ENCODE data around the gene SND1. TPM values are rescaled to one million over a fixed set of nuclear protein-coding genes. Genes with fewer than 3 reads are reported as not detected.
"Not testable (repeated sequence)": the region's sequence is repeated elsewhere in the genome, so short reads cannot be mapped to it uniquely, and the experiment has no call there.

SND1 gene
- polyA plus RNA-seq, 3 donors: 46.5 to 97.3 (median 79.8) TPM

DNA sequence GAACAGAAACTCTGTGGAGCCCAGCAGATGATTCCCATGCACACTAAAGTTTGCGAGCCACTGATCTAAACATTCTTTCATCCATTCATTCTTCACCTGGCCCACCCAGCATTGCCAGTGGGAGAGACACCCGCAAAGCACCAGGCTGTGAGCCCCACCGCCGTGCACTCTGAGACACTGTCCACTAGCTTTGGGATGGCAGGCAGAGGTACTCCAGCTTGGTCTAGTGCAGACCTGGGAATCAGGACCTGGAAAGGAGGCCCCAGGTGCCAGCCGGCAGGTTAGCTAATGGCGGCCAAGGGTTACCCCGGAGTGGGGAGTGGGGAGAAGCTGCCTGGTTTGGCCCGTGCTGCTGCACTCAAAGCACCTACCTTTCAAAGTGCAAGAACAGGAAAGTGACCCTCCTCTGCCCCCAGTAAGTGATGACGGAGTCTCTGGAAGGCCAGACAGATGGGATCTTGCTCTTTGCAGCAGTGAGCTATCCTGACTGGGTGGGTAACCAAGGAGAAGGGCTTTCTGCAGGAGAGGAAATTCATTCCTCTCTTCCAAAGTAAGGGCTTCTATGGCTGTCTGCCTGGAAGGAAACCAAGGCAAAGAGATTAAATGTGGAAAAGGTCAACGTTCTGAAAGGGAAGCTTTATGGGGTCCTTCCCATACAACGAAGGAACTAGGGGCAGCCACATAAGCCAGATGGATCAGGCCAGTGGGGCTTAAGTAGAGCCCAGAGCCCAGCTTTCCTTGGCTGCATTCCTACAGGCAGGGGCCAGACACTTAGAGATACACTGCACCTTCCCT, 453.4 kb downstream of the SND1 start:
- H2AFZ ChIP-seq (ENCODE audit: insufficient read depth, low read depth, low read length, poor library complexity, severe bottlenecking): no peak overlapping the region
- H3K4me2 ChIP-seq (replicated peaks; ENCODE audit: extremely low read depth, low read length, poor library complexity, severe bottlenecking): no peak overlapping the region
- H3K79me2 ChIP-seq (ENCODE audit: insufficient read depth, low read length): no peaks in the 10 kb centered on the region
- Mint-ChIP-seq H3K4me1 (peaks cover 85% of the 10 kb centered on the region), H3K27me3 (ENCODE audit: low read depth in 3 of 3) (peaks cover 2 to 18% (median 12%) of the 10 kb centered on the region in 3 donors), H3K4me3 (peak overlapping the region in 1 of 2 donors; percentile 7), H3K9me3 (peaks cover 0 to 9% (median 1%) of the 10 kb centered on the region in 7 donors), H3K36me3 (peaks cover 0 to 2% of the 10 kb centered on the region in 2 donors), H3K27ac (no peak overlapping the region)
- H3K27me3 ChIP-seq (ENCODE audit: control insufficient read depth in 2 of 2, insufficient read depth in 2 of 2, low read length in 2 of 2): no peaks in the 10 kb centered on the region
- no peaks in the 10 kb centered on the region for H4K20me1 ChIP-seq (ENCODE audit: insufficient read depth, low read length)
- 83% methylated on average over 7 of the region's 11 CpGs for WGBS (ENCODE audit: insufficient coverage)
- no peak overlapping the region for H3K4me3 ChIP-seq (replicated peaks in 1 of 3; ENCODE audit: low read depth in 2 of 3, low read length in 3 of 3)
- H3K36me3 ChIP-seq (replicated peaks in 1 of 2; ENCODE audit: control insufficient read depth in 1 of 2, insufficient read depth in 2 of 2, low read length in 2 of 2): no peaks in the 10 kb centered on the region
- intact Hi-C loops (cut with micrococcal nuclease): no loop called here
- no peak overlapping the region for H3K9ac ChIP-seq (ENCODE audit: insufficient read depth, low read length, poor library complexity, severe bottlenecking)
- peaks cover 58 to 68% of the 10 kb centered on the region in 2 donors for H3K4me1 ChIP-seq (ENCODE audit: control insufficient read depth in 1 of 2, insufficient read depth in 2 of 2, low read length in 2 of 2)
- H3K27ac ChIP-seq (ENCODE audit: low read depth in 1 of 2, low read length in 2 of 2): no peak overlapping the region
- DNase-seq: no peak
- H3K9me3 ChIP-seq (replicated peaks in 1 of 2; ENCODE audit: control insufficient read depth in 1 of 2, insufficient read depth in 1 of 2, low read length in 2 of 2): no peaks in the 10 kb centered on the region
- TF ChIP-seq, protein P1, sequence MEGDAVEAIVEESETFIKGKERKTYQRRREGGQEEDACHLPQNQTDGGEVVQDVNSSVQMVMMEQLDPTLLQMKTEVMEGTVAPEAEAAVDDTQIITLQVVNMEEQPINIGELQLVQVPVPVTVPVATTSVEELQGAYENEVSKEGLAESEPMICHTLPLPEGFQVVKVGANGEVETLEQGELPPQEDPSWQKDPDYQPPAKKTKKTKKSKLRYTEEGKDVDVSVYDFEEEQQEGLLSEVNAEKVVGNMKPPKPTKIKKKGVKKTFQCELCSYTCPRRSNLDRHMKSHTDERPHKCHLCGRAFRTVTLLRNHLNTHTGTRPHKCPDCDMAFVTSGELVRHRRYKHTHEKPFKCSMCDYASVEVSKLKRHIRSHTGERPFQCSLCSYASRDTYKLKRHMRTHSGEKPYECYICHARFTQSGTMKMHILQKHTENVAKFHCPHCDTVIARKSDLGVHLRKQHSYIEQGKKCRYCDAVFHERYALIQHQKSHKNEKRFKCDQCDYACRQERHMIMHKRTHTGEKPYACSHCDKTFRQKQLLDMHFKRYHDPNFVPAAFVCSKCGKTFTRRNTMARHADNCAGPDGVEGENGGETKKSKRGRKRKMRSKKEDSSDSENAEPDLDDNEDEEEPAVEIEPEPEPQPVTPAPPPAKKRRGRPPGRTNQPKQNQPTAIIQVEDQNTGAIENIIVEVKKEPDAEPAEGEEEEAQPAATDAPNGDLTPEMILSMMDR (IDR thresholded peaks at IDR 0.05): no peak

DNA sequence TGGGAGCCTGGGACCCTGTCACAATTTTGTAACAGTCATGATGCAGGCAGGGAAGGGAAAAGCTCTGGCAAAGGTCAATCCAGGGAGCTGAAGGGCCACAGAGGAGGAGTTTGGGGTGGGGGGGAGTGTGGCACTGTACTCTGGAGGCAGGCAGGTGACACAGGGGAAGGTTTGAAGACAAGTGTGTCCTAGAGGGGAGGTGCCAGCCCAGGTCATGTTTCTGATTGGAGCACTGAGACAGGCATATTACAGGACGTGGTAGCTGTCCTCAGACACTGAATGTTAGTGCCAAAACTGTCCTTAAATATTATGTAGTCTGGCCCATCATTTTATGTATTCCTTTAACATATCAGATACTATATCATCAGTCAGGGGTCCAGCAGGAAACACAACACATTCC, 454.8 kb downstream of the SND1 start:
- Histone ChIP-seq H3K4me1 (ENCODE audit: control insufficient read depth in 1 of 2, insufficient read depth in 2 of 2, low read length in 2 of 2) (peaks cover 72 to 79% of the 10 kb centered on the region in 2 donors), H3K4me3 (replicated peaks in 1 of 3; ENCODE audit: low read depth in 2 of 3, low read length in 3 of 3) (no peak overlapping the region), H3K27me3 (ENCODE audit: control insufficient read depth in 2 of 2, insufficient read depth in 2 of 2, low read length in 2 of 2) (no peaks in the 10 kb centered on the region), H3K27ac (ENCODE audit: low read depth in 1 of 2, low read length in 2 of 2) (no peak overlapping the region), H3K9me3 (replicated peaks in 1 of 2; ENCODE audit: control insufficient read depth in 1 of 2, insufficient read depth in 1 of 2, low read length in 2 of 2) (no peaks in the 10 kb centered on the region), H3K36me3 (replicated peaks in 1 of 2; ENCODE audit: control insufficient read depth in 1 of 2, insufficient read depth in 2 of 2, low read length in 2 of 2) (no peaks in the 10 kb centered on the region), H3K4me2 (replicated peaks; ENCODE audit: extremely low read depth, low read length, poor library complexity, severe bottlenecking) (no peak overlapping the region), H3K79me2 (ENCODE audit: insufficient read depth, low read length) (no peaks in the 10 kb centered on the region), H3K9ac (ENCODE audit: insufficient read depth, low read length, poor library complexity, severe bottlenecking) (no peak overlapping the region), H4K20me1 (ENCODE audit: insufficient read depth, low read length) (no peaks in the 10 kb centered on the region), H2AFZ (ENCODE audit: insufficient read depth, low read depth, low read length, poor library complexity, severe bottlenecking) (no peak overlapping the region)
- Mint-ChIP-seq H3K27me3 (ENCODE audit: low read depth in 3 of 3) (peaks cover 2 to 18% (median 12%) of the 10 kb centered on the region in 3 donors), H3K4me1 (peaks cover 85% of the 10 kb centered on the region), H3K36me3 (peaks cover 0 to 2% of the 10 kb centered on the region in 2 donors), H3K4me3 (no peak overlapping the region), H3K9me3 (peaks cover 0 to 1% (median 0%) of the 10 kb centered on the region in 7 donors), H3K27ac (peak overlapping the region in 3 of 7 donors; percentile 6 to 32 (median 18))
- intact Hi-C loops (cut with micrococcal nuclease): no loop called here
- TF ChIP-seq, protein P1 (IDR thresholded peaks at IDR 0.05): no peak
- WGBS (ENCODE audit: insufficient coverage): no CpG with 5 or more reads among the region's 1 CpG
- no peak for DNase-seq

DNA sequence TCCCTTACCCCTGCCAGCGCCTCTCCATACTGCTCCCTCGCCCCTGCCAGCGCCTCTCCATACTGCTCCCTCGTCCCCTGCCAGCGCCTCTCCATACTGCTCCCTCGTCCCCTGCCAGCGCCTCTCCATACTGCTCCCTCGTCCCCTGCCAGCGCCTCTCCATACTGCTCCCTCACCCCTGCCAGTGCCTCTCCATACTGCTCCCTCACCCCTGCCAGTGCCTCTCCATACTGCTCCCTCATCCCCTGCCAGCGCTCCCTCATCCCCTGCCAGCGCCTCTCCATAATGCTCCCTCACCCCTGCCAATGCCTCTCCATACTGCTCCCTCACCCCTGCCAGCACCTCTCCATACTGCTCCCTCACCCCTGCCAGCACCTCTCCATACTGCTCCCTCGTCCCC, 455.5 kb downstream of the SND1 start:
- H4K20me1 ChIP-seq (ENCODE audit: insufficient read depth, low read length); DNase-seq; H3K36me3 Mint-ChIP-seq; H3K4me3 Mint-ChIP-seq; H3K27ac Mint-ChIP-seq; H3K79me2 ChIP-seq (ENCODE audit: insufficient read depth, low read length); intact Hi-C loops (cut with micrococcal nuclease); H3K9ac ChIP-seq (ENCODE audit: insufficient read depth, low read length, poor library complexity, severe bottlenecking); H3K4me2 ChIP-seq (replicated peaks; ENCODE audit: extremely low read depth, low read length, poor library complexity, severe bottlenecking); H3K9me3 Mint-ChIP-seq; H3K4me3 ChIP-seq (replicated peaks in 1 of 3; ENCODE audit: low read depth in 2 of 3, low read length in 3 of 3); H3K27ac ChIP-seq (ENCODE audit: low read depth in 1 of 2, low read length in 2 of 2); H3K27me3 ChIP-seq (ENCODE audit: control insufficient read depth in 2 of 2, insufficient read depth in 2 of 2, low read length in 2 of 2); H2AFZ ChIP-seq (ENCODE audit: insufficient read depth, low read depth, low read length, poor library complexity, severe bottlenecking); H3K36me3 ChIP-seq (replicated peaks in 1 of 2; ENCODE audit: control insufficient read depth in 1 of 2, insufficient read depth in 2 of 2, low read length in 2 of 2); H3K9me3 ChIP-seq (replicated peaks in 1 of 2; ENCODE audit: control insufficient read depth in 1 of 2, insufficient read depth in 1 of 2, low read length in 2 of 2): not testable (repeated sequence)
- Mint-ChIP-seq H3K4me1 (peaks cover 86% of the 10 kb centered on the region), H3K27me3 (ENCODE audit: low read depth in 3 of 3) (peaks cover 5 to 18% (median 9%) of the 10 kb centered on the region in 3 donors)
- H3K4me1 ChIP-seq (ENCODE audit: control insufficient read depth in 1 of 2, insufficient read depth in 2 of 2, low read length in 2 of 2): peaks cover 79 to 83% of the 10 kb centered on the region in 2 donors
- WGBS (ENCODE audit: insufficient coverage): 83% methylated on average over 5 of the region's 12 CpGs

All from CD14-positive monocyte (primary cell).